NCI-H1092 (cell line): ENCODE results near the gene GAMT.

ENCODE experiments used
- DNase-seq: peaks from one replicate; lab custom pipeline; 2025; lab: John Stamatoyannopoulos, UW

GAMT gene

GRCh38 chr19:1400281-1401137 lies 833 bp downstream of the GAMT start:
- no peak for DNase-seq

GRCh38 chr19:1399745-1400144 lies 1.6 kb downstream of the GAMT start:
- DNase-seq, result no peak

- DNase-seq, result no peak
Measured at GRCh38 chr19:1399079-1399478, 2.3 kb downstream of the GAMT start.

- no peak for DNase-seq
Measured at GRCh38 chr19:1397838-1398237, 3.5 kb downstream of the GAMT start.

DNA sequence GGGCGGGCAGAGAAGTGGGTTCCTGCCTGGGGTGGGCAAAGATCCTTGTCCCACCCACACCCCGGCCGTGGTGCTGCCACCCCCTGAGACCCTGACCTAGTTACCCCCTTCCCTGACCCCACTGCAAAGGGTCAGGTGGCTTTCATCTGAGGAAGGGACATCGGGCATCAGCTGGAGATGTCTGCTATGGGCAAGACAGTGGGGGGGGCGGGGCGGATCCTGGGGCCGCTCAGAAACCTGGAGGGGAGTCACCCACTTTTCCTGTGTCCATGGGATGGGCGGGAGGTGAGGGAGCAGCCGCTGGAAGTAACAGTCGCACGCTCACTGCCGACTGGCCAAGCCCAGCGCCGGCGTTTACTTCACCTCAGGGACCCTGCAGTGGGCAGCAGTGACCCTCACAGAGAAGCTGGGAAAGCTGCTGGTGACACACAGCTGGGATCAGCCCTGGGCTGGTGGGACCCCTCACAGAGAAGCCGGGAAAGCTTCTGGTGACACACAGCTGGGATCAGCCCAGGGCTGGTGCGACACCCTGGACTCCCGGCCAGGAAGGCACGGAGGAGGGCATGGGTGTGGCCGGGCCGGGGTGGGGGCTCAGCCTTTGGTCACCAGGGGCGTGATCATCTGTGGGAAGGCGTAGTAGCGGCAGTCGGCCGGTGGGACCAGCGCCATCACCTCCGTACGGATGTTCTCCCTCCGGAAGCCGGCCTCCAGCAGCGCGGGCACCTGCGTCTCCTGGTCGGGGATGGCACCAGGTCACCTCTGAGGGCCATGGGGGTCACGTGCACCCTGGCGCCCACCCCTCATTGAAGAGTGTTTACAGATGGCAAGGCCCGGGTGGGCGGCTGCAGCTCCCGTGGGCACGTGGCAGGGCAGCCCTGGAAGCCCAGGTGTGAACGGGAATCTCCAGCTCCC lies 4.3 kb downstream of the GAMT start:
- no peak for DNase-seq

DNA sequence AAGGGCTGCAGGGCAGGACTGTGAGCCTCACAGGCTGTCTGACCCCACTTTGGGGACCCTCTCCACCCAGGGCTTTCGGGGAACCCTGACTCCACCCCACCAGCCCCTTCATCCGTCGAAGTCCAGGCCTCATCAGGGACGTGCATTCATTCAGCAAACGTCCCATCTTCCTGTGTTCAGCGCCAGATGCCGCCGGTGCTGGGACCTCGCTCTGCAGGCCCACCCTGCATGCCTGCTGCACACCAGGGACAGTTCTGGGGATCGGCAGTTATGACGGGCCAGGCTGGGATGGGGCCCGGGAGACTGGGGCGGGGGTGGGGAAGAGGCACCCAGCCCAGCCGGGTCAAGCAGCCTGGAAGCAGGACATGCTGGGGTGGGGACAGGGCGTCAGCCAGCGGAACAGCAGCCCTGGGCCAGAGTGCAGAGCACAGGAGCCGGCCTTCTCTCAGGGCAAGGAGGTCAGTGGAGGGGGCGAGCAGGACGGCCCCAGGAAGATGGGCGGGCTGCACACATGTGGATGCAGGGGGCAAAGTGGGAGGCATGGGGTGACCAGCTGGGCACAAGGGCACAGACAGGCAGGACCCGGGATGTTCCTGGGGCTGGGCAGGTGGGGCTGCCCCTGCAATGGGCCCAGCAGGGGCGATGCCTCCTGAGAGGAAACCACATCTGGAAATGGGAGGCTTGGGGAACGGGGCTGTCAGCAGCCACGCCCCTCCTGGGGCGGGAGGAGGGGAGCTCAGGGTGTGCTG lies 5.1 kb downstream of the GAMT start:
- DNase-seq, result no peak

- no peak for DNase-seq
Measured at GRCh38 chr19:1395194-1396018, 5.9 kb downstream of the GAMT start.

DNA sequence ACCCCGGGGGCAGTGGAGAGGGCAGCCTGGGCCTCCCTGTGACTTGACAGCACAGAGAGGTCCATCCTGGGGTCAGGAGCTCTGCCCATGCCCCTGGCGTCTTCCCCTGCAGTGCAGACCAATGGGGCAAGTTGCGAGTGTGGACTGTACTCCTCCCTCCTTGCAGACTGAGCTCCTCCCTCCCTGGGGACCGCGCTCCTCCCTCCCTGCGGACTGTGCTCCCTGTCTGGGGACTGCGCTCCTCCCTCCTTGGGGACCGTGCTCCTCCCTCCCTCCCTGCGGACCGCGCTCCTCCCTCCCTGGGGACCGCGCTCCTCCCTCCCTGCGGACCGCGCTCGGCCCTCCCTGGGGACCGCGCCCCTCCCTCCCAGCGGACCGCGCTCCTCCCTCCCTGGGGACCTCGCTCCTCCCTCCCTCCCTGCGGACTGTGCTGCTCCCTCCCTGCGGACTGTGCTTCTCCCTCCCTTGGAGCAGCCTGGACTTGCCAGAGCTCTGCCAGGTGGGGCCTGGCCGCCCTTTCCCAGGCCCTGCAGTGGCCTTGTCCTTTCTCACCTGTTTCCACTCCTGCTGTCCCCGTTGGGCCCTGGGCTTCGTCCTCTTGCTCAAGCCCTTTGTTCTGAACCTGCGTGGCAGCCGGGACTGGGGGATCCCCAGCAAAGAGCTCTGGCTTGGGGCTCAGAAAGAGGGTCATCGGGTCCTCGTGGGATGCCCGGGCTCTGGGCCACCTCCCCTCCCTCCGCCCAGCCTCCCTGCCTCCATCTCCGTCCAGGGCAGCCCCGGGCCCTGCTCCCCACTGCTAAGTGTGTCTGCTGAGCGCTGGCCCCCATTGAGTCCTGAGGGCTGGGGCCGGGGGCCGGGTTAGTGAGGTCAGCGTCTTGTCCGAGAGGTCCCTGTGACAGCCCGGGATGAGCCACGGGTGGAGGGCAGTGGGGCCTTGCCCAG lies 6.8 kb downstream of the GAMT start:
- DNase-seq, result no peak

- no peak for DNase-seq
Measured at GRCh38 chr19:1393841-1394240, 7.5 kb downstream of the GAMT start.

DNA sequence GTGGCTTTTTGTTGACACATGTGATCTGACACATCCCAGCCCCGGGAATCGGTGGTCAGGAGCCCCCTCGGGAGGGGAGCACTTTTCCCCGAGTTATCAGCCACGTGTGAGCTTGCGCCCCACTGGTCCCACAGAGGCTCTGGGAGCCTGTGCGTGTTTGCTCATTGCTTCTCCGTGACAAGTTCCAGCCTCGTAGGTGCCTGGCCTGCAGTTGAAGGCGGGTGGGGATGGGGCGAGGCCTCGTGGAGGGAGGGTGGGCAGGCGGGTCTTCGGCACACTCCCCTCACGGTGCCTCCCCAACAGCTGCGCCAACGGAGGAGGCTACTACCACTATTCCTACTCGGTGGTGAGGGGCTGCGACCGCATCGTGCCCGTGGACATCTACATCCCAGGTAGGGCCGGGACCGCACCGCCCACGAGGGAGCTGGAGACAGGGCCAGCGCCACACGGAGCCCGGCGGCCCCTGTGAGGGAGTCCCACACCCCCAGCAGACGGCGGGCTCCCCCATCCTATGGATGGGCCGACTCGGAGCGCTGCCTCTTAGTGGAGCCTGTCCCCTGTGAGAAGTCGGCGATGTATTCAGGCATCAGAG lies 8.3 kb downstream of the GAMT start:
- no peak for DNase-seq

GRCh38 chr19:1392407-1392806 lies 8.9 kb downstream of the GAMT start:
- no peak for DNase-seq

DNA sequence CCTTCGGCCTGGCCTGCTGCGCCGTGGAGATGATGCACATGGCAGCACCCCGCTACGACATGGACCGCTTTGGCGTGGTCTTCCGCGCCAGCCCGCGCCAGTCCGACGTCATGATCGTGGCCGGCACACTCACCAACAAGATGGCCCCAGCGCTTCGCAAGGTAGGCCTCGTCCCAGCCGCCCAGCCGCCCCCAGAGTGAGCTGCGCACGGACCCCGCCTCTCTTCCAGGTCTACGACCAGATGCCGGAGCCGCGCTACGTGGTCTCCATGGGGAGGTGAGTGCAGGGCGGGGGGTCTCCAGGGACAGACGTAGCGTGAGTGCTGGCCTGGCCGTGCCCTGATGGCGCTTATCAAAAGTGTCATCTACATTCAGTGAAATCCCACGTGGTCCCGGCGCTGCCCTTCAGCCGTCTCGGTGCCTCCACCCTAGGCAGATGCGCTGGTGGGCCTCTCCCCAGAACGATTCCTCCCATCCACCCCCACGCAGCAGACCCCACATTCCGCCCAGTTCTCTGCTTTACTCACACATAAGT lies 10.4 kb downstream of the GAMT start:
- no peak for DNase-seq

GRCh38 chr19:1389033-1389940 lies 12.1 kb downstream of the GAMT start:
- DNase-seq, result no peak

DNA sequence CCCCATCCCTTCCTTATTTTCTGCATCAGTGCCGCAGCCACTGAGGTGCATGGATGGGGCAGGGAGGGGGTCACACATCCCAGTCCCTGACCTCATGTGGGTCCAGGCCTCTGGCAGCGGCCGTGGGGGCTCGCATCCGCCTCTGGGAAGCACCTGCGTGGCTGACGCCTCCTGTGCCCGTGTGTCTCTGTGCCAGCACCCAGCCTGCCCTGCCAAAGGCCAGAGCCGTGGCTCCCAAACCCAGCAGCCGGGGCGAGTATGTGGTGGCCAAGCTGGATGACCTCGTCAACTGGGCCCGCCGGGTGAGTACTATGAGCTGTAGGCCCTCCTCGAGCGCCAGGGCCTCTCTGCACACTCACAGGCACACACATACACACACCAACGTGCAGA lies 12.7 kb downstream of the GAMT start:
- no peak for DNase-seq

- DNase-seq, result no peak
Measured at GRCh38 chr19:1387684-1388636, 13.4 kb downstream of the GAMT start.

DNA sequence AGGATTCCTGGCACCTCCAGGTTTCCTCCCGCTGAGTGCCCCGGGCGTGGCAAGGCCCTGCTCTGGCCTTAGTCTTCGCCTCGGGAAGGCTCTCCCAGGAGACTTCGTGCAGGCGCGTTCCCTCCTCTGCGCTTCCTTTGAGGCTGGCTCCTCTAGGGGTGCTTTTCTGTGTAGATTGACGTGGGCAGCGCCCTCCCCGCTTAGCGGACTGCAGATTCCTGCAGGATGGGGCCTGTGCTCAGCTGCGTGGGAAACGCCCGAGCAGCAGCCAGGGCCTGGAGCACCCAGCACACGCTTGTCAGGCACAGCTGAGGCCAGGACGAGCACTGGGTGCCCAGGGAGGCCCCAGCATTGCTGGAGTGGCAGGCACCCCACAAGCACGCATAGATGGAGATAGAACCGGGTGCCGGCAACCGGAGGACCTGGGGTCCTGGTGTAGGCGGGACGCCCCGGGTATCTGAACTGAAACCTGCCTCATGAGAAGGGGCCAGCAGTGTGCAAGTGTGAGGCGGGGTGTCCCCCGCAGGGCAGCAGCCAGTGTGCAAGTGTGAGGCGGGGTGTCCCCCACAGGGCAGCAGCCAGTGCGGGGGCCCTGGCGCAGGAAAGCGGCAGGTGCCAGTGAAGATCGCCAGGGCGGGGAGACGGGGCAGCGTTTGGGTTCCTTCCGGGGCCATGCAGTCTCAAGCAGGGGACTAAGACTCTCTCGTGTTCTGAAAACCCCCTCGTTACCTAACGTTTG lies 14.2 kb downstream of the GAMT start:
- no peak for DNase-seq

DNA sequence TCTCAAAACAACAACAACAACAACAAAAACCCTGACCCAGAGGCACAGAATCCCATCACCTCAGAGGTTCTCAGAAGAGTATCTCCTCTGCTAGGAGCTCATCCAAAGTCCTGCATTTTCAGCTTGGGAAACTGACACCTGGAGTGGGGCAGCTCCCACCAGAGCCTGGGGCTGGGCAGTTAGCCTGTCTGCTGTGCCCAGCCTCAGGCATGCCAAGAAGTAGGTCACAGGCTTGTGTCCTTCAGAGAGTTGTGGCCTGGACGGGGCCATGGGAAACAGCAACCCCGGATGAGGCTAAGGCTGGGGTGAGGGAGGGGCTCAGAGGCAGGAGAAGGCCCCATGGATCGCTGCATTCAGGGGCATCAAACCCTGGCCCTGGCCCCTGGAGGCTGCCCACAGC lies 15.5 kb downstream of the GAMT start:
- DNase-seq, result no peak
